Measurements from ENCODE around the gene FUT9.
"Not testable (repeated sequence)": the region's sequence is repeated elsewhere in the genome, so short reads cannot be mapped to it uniquely, and the experiment has no call there.

FUT9 gene

GRCh38 chr6:96186516-96187195 lies 170.9 kb downstream of the FUT9 start:
- no peak for DNase-seq (ENCODE audit: low spot score)

- no peak for DNase-seq (ENCODE audit: low spot score)
Observed at GRCh38 chr6:96194675-96195074, 178.9 kb downstream of the FUT9 start.

GRCh38 chr6:96195272-96195671 lies 179.5 kb downstream of the FUT9 start:
- DNase-seq (ENCODE audit: low spot score): no peak

- DNase-seq (ENCODE audit: low spot score): no peak
Observed at GRCh38 chr6:96196633-96197032, 180.9 kb downstream of the FUT9 start.

- DNase-seq (ENCODE audit: low spot score): no peak
Observed at GRCh38 chr6:96197241-96197640, 181.5 kb downstream of the FUT9 start.

GRCh38 chr6:96202571-96202970 lies 186.8 kb downstream of the FUT9 start:
- DNase-seq (ENCODE audit: low spot score): no peak

- DNase-seq (ENCODE audit: low spot score): no peak
Observed at GRCh38 chr6:96211341-96211740, 195.6 kb downstream of the FUT9 start.

GRCh38 chr6:96212066-96212465 lies 196.3 kb downstream of the FUT9 start:
- DNase-seq (ENCODE audit: low spot score): no peak

GRCh38 chr6:96213784-96214183 lies 198.0 kb downstream of the FUT9 start:
- DNase-seq (ENCODE audit: low spot score): no peak

- DNase-seq (ENCODE audit: low spot score): no peak
Observed at GRCh38 chr6:96223695-96224094, 207.9 kb downstream of the FUT9 start.

GRCh38 chr6:96227135-96227534 lies 211.4 kb downstream of the FUT9 start:
- DNase-seq (ENCODE audit: low spot score): no peak

GRCh38 chr6:96234444-96234843 lies 218.7 kb downstream of the FUT9 start:
- DNase-seq (ENCODE audit: low spot score): no peak

GRCh38 chr6:96235927-96236326 lies 220.2 kb downstream of the FUT9 start:
- DNase-seq (ENCODE audit: low spot score): no peak

- DNase-seq (ENCODE audit: low spot score): no peak
Observed at GRCh38 chr6:96236471-96236870, 220.7 kb downstream of the FUT9 start.

- DNase-seq (ENCODE audit: low spot score): no peak
Observed at GRCh38 chr6:96237638-96238347, 222.0 kb downstream of the FUT9 start.

GRCh38 chr6:96246563-96246962 lies 230.8 kb downstream of the FUT9 start:
- DNase-seq (ENCODE audit: low spot score): no peak

- DNase-seq (ENCODE audit: low spot score): no peak
Observed at GRCh38 chr6:96249755-96250154, 234.0 kb downstream of the FUT9 start.

- no peak for DNase-seq (ENCODE audit: low spot score)
Observed at GRCh38 chr6:96257751-96258150, 242.0 kb downstream of the FUT9 start.

GRCh38 chr6:96260787-96261430 lies 245.1 kb downstream of the FUT9 start:
- DNase-seq (ENCODE audit: low spot score): not testable (repeated sequence)

Data from hepatic stellate cell (primary cell).